K562 (cell line): ENCODE measurements around the gene CERS1. TPM values are rescaled to one million over a fixed set of nuclear protein-coding genes. Genes with fewer than 3 reads are reported as not detected.

Experiments
- ATAC-seq: fragments of 200-7000 bp; cut with Tn5 transposase; 3 replicates; pipeline ENCODE4 v1.9.1; 2020; ENCODE audit warnings: moderate library complexity
- BruUV-seq: library from RNA; stranded (reverse); fragments of 400-500 nt; replicated peaks from 2 replicates; lab custom pipeline; 2021; lab: Mats Ljungman, UMichigan
- CTCF ChIA-PET: fragments of 300-600 bp; formaldehyde crosslinking; extraction: SDS; loops from one replicate; lab custom pipeline; 2021; ENCODE audit warnings: low intra/inter-chr PET ratio; lab: Yijun Ruan, JAX
- POLR2A ChIA-PET: fragments of 300-600, 350-650 bp; sonication (Branson Sonifier 250); formaldehyde crosslinking; extraction: SDS; loops from one replicate; lab custom pipeline; 2021; ENCODE audit warnings: antibody characterized with exemption, inconsistent platforms; lab: Yijun Ruan, JAX
- DNase-seq, 4 experiments: peaks; one replicate each; pipeline versions ENCODE4 v3.0.0 to v3.0.0-alpha.2; 2011 to 2018; ENCODE audit warnings: low spot score in 3 of 4, mixed read lengths in 3 of 4; ENCODE audit errors: extremely low read depth in 1 of 4
- FAIRE-seq: peaks from 2 replicates; lab custom pipeline; 2011; peaks lifted over from hg19 to GRCh38; lab: Jason Lieb, UNC
- H2AFZ ChIP-seq: 2 replicates; pipeline ENCODE4 v1.6.0; 2011; ENCODE audit warnings: low read depth, low read length, control low read depth, inconsistent platforms
- H3K27ac ChIP-seq: fragments of 200-600 bp; 3 replicates; pipeline ENCODE4 v1.8.0; 2011; ENCODE audit warnings: low read depth, mild to moderate bottlenecking, control low read depth, inconsistent platforms, low read length, moderate library complexity, mixed read lengths; ENCODE audit errors: extremely low read depth
- H3K27me3 ChIP-seq, 2 experiments: fragments of 300-600 bp in 1 of 2; 2 replicates in 1 of 2; 3 replicates in 1 of 2; pipeline versions ENCODE4 v1.6.0 to v1.8.0; 2011; ENCODE audit warnings: inconsistent platforms in 2 of 2, low read length in 2 of 2, mild to moderate bottlenecking in 1 of 2, mixed read lengths in 1 of 2, moderate library complexity in 1 of 2; ENCODE audit not compliant: control insufficient read depth in 2 of 2, insufficient read depth in 2 of 2
- H3K36me3 ChIP-seq: fragments of 300-600 bp; 3 replicates; pipeline ENCODE4 v1.8.0; 2011; ENCODE audit warnings: mild to moderate bottlenecking, low read length, inconsistent platforms; ENCODE audit not compliant: control insufficient read depth, insufficient read depth
- H3K4me1 ChIP-seq, 2 experiments: fragments of 200-600 bp in 1 of 2; replicated peaks in 1 of 2; 2 replicates in 1 of 2; 3 replicates in 1 of 2; pipeline versions ENCODE4 v1.5.1 to v1.8.0; 2011; ENCODE audit warnings: inconsistent platforms in 2 of 2, low read length in 2 of 2, mild to moderate bottlenecking in 1 of 2, mixed read lengths in 1 of 2, moderate library complexity in 1 of 2; ENCODE audit not compliant: control insufficient read depth in 2 of 2, insufficient read depth in 2 of 2
- H3K4me2 ChIP-seq: 2 replicates; pipeline ENCODE4 v1.6.1; 2011; ENCODE audit warnings: low read length, control low read depth, inconsistent platforms, mixed read lengths; ENCODE audit not compliant: insufficient read depth
- H3K4me3 ChIP-seq: fragments of 200-600 bp; sonication (generic), shearing (Covaris generic); 2 replicates; pipeline ENCODE4 v1.5.1; 2016; ENCODE audit warnings: control low read depth, inconsistent platforms
- H3K79me2 ChIP-seq: fragments of 200-600 bp; 3 replicates; pipeline ENCODE4 v1.8.0; 2011; ENCODE audit warnings: low read length, inconsistent platforms; ENCODE audit not compliant: control insufficient read depth, insufficient read depth
- H3K9ac ChIP-seq, 2 experiments: 2 replicates each; pipeline versions ENCODE4 v1.6.0 to v1.6.1; 2011; ENCODE audit warnings: low read depth in 2 of 2, low read length in 2 of 2, control low read depth in 1 of 2, inconsistent platforms in 1 of 2, mild to moderate bottlenecking in 1 of 2, mixed read lengths in 1 of 2; ENCODE audit not compliant: insufficient read depth in 1 of 2
- H3K9me1 ChIP-seq: one replicate; pipeline ENCODE4 v1.6.0; 2011; ENCODE audit warnings: inconsistent platforms, mild to moderate bottlenecking, low read length, moderate library complexity; ENCODE audit not compliant: control insufficient read depth, insufficient read depth
- H3K9me3 ChIP-seq: replicated peaks from 2 replicates; pipeline ENCODE4 v1.5.1; 2011; ENCODE audit warnings: low read depth, low read length, inconsistent platforms; ENCODE audit not compliant: control insufficient read depth, insufficient read depth
- H4K20me1 ChIP-seq: replicated peaks from 2 replicates; pipeline ENCODE4 v1.6.1; 2011; ENCODE audit warnings: low read length, inconsistent platforms, mixed read lengths; ENCODE audit not compliant: control insufficient read depth, insufficient read depth
- POLR2A ChIP-seq: fragments of 450-650 bp; conservative IDR thresholded peaks from 2 replicates; pipeline ENCODE4 v1.6.1; 2016
- SMC3 ChIP-seq: conservative IDR thresholded peaks from 2 replicates; pipeline ENCODE4 v1.6.1; 2011; ENCODE audit warnings: low read depth, low read length, improper control_type of control experiment; ENCODE audit not compliant: insufficient read depth
- WGBS: fragments of 100-300 bp; shearing (Covaris generic); methylation state at CpG from one replicate; pipeline ENCODE4 v1.1.6; 2016; ENCODE audit warnings: low coverage, mixed read lengths; ENCODE audit not compliant: insufficient coverage; ENCODE audit errors: missing lambda C conversion rate; 5-methylcytosine and 5-hydroxymethylcytosine counted together
- in situ Hi-C: fragments of 300-500 bp; cut with MboI; formaldehyde crosslinking; loops from 4 replicates; pipeline ENCODE4 v1.15.0; 2018; ENCODE audit warnings: inconsistent platforms, mixed read lengths
- intact Hi-C: fragments of 100-400 bp; cut with micrococcal nuclease; formaldehyde crosslinking; loops from 2 replicates; pipeline ENCODE4 v1.14.2; 2022
- polyA plus RNA-seq, 8 experiments: library from polyadenylated mRNA; depleted of rRNA in 4 of 8; stranded (reverse) in 5 of 8; unstranded in 3 of 8; fragments of >200 nt; fragmentation: Nextera tagmentation in 2 of 8; fragmentation: Illumina TruSeq in 1 of 8; extraction: Ambion mirVana in 2 of 8; extraction: Trizol in 1 of 8; gene quantifications; 2 replicates each; pipeline versions ENCODE4 v1.2.1 to v1.2.3, GENCODE V29; 2011 to 2014; ENCODE audit warnings: inconsistent platforms in 1 of 8, missing spikeins in 1 of 8
- total RNA-seq, 7 experiments: library from RNA; depleted of rRNA in 6 of 7; stranded (reverse); fragments of >200 nt in 6 of 7; fragmentation: Illumina TruSeq in 2 of 7; extraction: Trizol in 2 of 7; gene quantifications; 2 replicates each; pipeline versions ENCODE4 v1.2.1 to v1.2.3, GENCODE V29; 2011 to 2021; ENCODE audit warnings: low replicate concordance in 1 of 7

The CERS1 gene
- total and polyA plus RNA-seq, 9 of the 15 experiments (the other 6 are each of a cell fraction or from before 2014, with no cell fraction given): 0.33 to 1.5 (median 0.86) TPM; not detected in 2

GRCh38 chr19:18840288-18841267 lies 55.4 kb downstream of the CERS1 start:
- Histone ChIP-seq H3K36me3 (peaks cover 77% of the 10 kb centered on the region), H3K4me2 (no peak overlapping the region), H3K27me3 (no peaks in the 10 kb centered on the region), H3K9me1 (peaks cover 22% of the 10 kb centered on the region), H3K9me3 (no peaks in the 10 kb centered on the region), H4K20me1 (peaks cover 76% of the 10 kb centered on the region), H3K79me2 (peaks cover 98% of the 10 kb centered on the region), H3K9ac (peak overlapping the region in 1 of 2 experiments; percentile 82; a peak in 2 of 4 replicates), H3K4me3 (no peak overlapping the region), H3K27ac (no peak overlapping the region), H3K4me1 (peaks cover 9 to 35% of the 10 kb centered on the region in 2 experiments; a peak in 4 of 5 replicates), H2AFZ (no peak overlapping the region)
- in situ Hi-C loops: no loop called here
- BruUV-seq: no TSS peak
- ATAC-seq (no peak), DNase-seq (no peak), FAIRE-seq (no peak)
- POLR2A ChIA-PET: interaction anchor here (0.6 to 2.8 kb wide), 13 partner anchors 8 to 69 kb away, joined by 3 to 34 read pairs (median 4); partner anchors contain the start of gene UPF1
- no peak for TF ChIP-seq SMC3
- TF ChIP-seq POLR2A: peak; percentile 33; the same call in 1 of the 2 replicates
- WGBS: 85% methylated on average over 24 of the region's 26 CpGs
- intact Hi-C loops: loop anchor here (10.0 kb wide), 1 partner anchor 246 kb away; no protein-coding TSS in a partner anchor
- CTCF ChIA-PET: no interaction called here
